ENCODE results near the gene TRIM62.
A peak's percentile ranks its signal among the peaks of the same experiment; 100 is the strongest.
"Not testable (repeated sequence)": the region's sequence is repeated elsewhere in the genome, so short reads cannot be mapped to it uniquely, and the experiment has no call there.

TRIM62 gene

GRCh38 chr1:33111965-33112364 is 69.9 kb downstream of the TRIM62 start:
- Histone ChIP-seq H4K20me1 (ENCODE audit: insufficient read depth, low read length) (no peaks in the 10 kb centered on the region), H2AFZ (ENCODE audit: low read length) (no peak overlapping the region), H3K4me2 (ENCODE audit: low read depth, low read length) (no peak overlapping the region), H3K9me3 (replicated peaks; ENCODE audit: insufficient read depth, low read length) (no peaks in the 10 kb centered on the region), H3K4me3 (ENCODE audit: low read length) (no peak overlapping the region), H3K36me3 (replicated peaks; ENCODE audit: insufficient read depth, low read length) (no peaks in the 10 kb centered on the region), H3K9ac (ENCODE audit: low read length) (no peak overlapping the region), H3K27me3 (replicated peaks; ENCODE audit: insufficient read depth, low read length) (no peaks in the 10 kb centered on the region), H3K9me2 (replicated peaks; ENCODE audit: insufficient read depth, low read length) (no peaks in the 10 kb centered on the region), H3K27ac (ENCODE audit: low read length) (no peak overlapping the region), H3K4me1 (ENCODE audit: low read length) (no peaks in the 10 kb centered on the region), H3F3A (ENCODE audit: insufficient read depth, low read length) (no peaks in the 10 kb centered on the region), H3K79me2 (ENCODE audit: low read length) (no peaks in the 10 kb centered on the region)
- DNase-seq, result peak; percentile 30
- no peak for TF ChIP-seq EZH2phosphoT487 (IDR thresholded peaks at IDR 0.05; ENCODE audit: low read length)
- TF ChIP-seq EZH2 (optimal IDR thresholded peaks at IDR 0.05; ENCODE audit: low read depth, low read length), result no peak
- TF ChIP-seq CTCF (IDR thresholded peaks at IDR 0.05; ENCODE audit: low read length), result peak; percentile 51

GRCh38 chr1:33110477-33110876 is 71.4 kb downstream of the TRIM62 start:
- Histone ChIP-seq H3K9me3 (replicated peaks; ENCODE audit: insufficient read depth, low read length) (no peaks in the 10 kb centered on the region), H3K79me2 (ENCODE audit: low read length) (no peaks in the 10 kb centered on the region), H3K4me1 (ENCODE audit: low read length) (no peaks in the 10 kb centered on the region), H3K4me2 (ENCODE audit: low read depth, low read length) (no peak overlapping the region), H2AFZ (ENCODE audit: low read length) (no peak overlapping the region), H3K4me3 (ENCODE audit: low read length) (no peak overlapping the region), H3K9ac (ENCODE audit: low read length) (no peak overlapping the region), H3K27me3 (replicated peaks; ENCODE audit: insufficient read depth, low read length) (no peaks in the 10 kb centered on the region), H3K36me3 (replicated peaks; ENCODE audit: insufficient read depth, low read length) (no peaks in the 10 kb centered on the region), H4K20me1 (ENCODE audit: insufficient read depth, low read length) (no peaks in the 10 kb centered on the region), H3F3A (ENCODE audit: insufficient read depth, low read length) (no peaks in the 10 kb centered on the region), H3K9me2 (replicated peaks; ENCODE audit: insufficient read depth, low read length) (no peaks in the 10 kb centered on the region), H3K27ac (ENCODE audit: low read length) (no peak overlapping the region)
- TF ChIP-seq EZH2phosphoT487 (IDR thresholded peaks at IDR 0.05; ENCODE audit: low read length), result no peak
- no peak for TF ChIP-seq CTCF (IDR thresholded peaks at IDR 0.05; ENCODE audit: low read length)
- no peak for TF ChIP-seq EZH2 (optimal IDR thresholded peaks at IDR 0.05; ENCODE audit: low read depth, low read length)
- DNase-seq, result no peak

- not testable (repeated sequence) for H4K20me1 ChIP-seq (ENCODE audit: insufficient read depth, low read length); H3K9me2 ChIP-seq (replicated peaks; ENCODE audit: insufficient read depth, low read length); H3K27me3 ChIP-seq (replicated peaks; ENCODE audit: insufficient read depth, low read length); H3K9me3 ChIP-seq (replicated peaks; ENCODE audit: insufficient read depth, low read length); H3K36me3 ChIP-seq (replicated peaks; ENCODE audit: insufficient read depth, low read length); H3K79me2 ChIP-seq (ENCODE audit: low read length); DNase-seq
- Histone ChIP-seq H3K4me3 (ENCODE audit: low read length) (peak overlapping the region; percentile 40; the same call in 1 of the 2 replicates), H3K9ac (ENCODE audit: low read length) (peak overlapping the region; percentile 51), H3K4me1 (ENCODE audit: low read length) (peaks cover 34% of the 10 kb centered on the region), H2AFZ (ENCODE audit: low read length) (peak overlapping the region; percentile 49), H3F3A (ENCODE audit: insufficient read depth, low read length) (peaks cover 20% of the 10 kb centered on the region), H3K4me2 (ENCODE audit: low read depth, low read length) (peak overlapping the region; percentile 45), H3K27ac (ENCODE audit: low read length) (peak overlapping the region; percentile 96)
Measured at GRCh38 chr1:33100119-33100415, 81.8 kb downstream of the TRIM62 start.

GRCh38 chr1:33099290-33100118 is 82.3 kb downstream of the TRIM62 start:
- Histone ChIP-seq H3K4me2 (ENCODE audit: low read depth, low read length) (peak overlapping the region; percentile 45), H2AFZ (ENCODE audit: low read length) (peak overlapping the region; percentile 49), H3K27ac (ENCODE audit: low read length) (peak overlapping the region; percentile 96), H3K4me3 (ENCODE audit: low read length) (peak overlapping the region; percentile 40; the same call in 1 of the 2 replicates), H3K4me1 (ENCODE audit: low read length) (peaks cover 35% of the 10 kb centered on the region), H3K79me2 (ENCODE audit: low read length) (no peaks in the 10 kb centered on the region), H3K36me3 (replicated peaks; ENCODE audit: insufficient read depth, low read length) (no peaks in the 10 kb centered on the region), H3K27me3 (replicated peaks; ENCODE audit: insufficient read depth, low read length) (no peaks in the 10 kb centered on the region), H3K9me2 (replicated peaks; ENCODE audit: insufficient read depth, low read length) (no peaks in the 10 kb centered on the region), H4K20me1 (ENCODE audit: insufficient read depth, low read length) (no peaks in the 10 kb centered on the region), H3K9me3 (replicated peaks; ENCODE audit: insufficient read depth, low read length) (no peaks in the 10 kb centered on the region), H3K9ac (ENCODE audit: low read length) (peak overlapping the region; percentile 51), H3F3A (ENCODE audit: insufficient read depth, low read length) (peaks cover 20% of the 10 kb centered on the region)
- DNase-seq, result peak; percentile 98
- TF ChIP-seq EZH2 (optimal IDR thresholded peaks at IDR 0.05; ENCODE audit: low read depth, low read length) (no peak), CTCF (IDR thresholded peaks at IDR 0.05; ENCODE audit: low read length) (peak; percentile 73), EZH2phosphoT487 (IDR thresholded peaks at IDR 0.05; ENCODE audit: low read length) (no peak)
